GM12878 (cell line): ENCODE results near the gene POGZ. TPM values are rescaled to one million over a fixed set of nuclear protein-coding genes. Genes with fewer than 3 reads are reported as not detected.

Experiments used
- ATAC-seq: fragments of 200-7000 bp; cut with Tn5 transposase; 3 replicates; pipeline ENCODE4 v1.9.1; 2020; ENCODE audit warnings: mild to moderate bottlenecking, moderate library complexity
- BruUV-seq: library from RNA; stranded (reverse); fragments of 400-500 nt; replicated peaks from 2 replicates; lab custom pipeline; 2021; lab: Mats Ljungman, UMichigan
- CTCF ChIA-PET: fragments of 300-600 bp; sonication (Branson Sonifier 250); formaldehyde crosslinking; extraction: SDS; loops from one replicate; lab custom pipeline; 2021; ENCODE audit warnings: inconsistent platforms; lab: Yijun Ruan, JAX
- POLR2A ChIA-PET: fragments of 350-600 bp; formaldehyde crosslinking; extraction: SDS; loops from one replicate; lab custom pipeline; 2021; ENCODE audit warnings: inconsistent platforms; lab: Charles Lee
- RAD21 ChIA-PET: fragments of 300-600 bp; sonication (Branson Sonifier 250); formaldehyde crosslinking; loops from one replicate; lab custom pipeline; 2023; ENCODE audit warnings: antibody characterized with exemption; ENCODE audit not compliant: unreplicated experiment; lab: Charles Lee
- SMC1A ChIA-PET: fragments of 300-600 bp; sonication (Branson Sonifier 250); formaldehyde crosslinking; loops from one replicate; lab custom pipeline; 2023; ENCODE audit not compliant: unreplicated experiment, uncharacterized antibody; lab: Charles Lee
- DNase-seq: peaks from one replicate; pipeline ENCODE4 v3.0.0-alpha.2; 2011; ENCODE audit warnings: low read depth, low spot score
- FAIRE-seq: peaks from 3 replicates; lab custom pipeline; 2011; peaks lifted over from hg19 to GRCh38; lab: Jason Lieb, UNC
- H2AFZ ChIP-seq: 2 replicates; pipeline ENCODE4 v1.6.0; 2011; ENCODE audit warnings: low read depth, low read length, control low read depth; ENCODE audit not compliant: control insufficient read depth
- H3K27ac ChIP-seq: 2 replicates; pipeline ENCODE4 v1.5.1; 2011; ENCODE audit warnings: control low read depth; ENCODE audit not compliant: control insufficient read depth, insufficient read depth
- H3K27me3 ChIP-seq, 2 experiments: replicated peaks in 1 of 2; 2 replicates each; pipeline versions ENCODE4 v1.6.0 to v1.6.1; 2011; ENCODE audit warnings: low read length in 1 of 2; ENCODE audit not compliant: control insufficient read depth in 2 of 2, insufficient read depth in 2 of 2
- H3K36me3 ChIP-seq, 2 experiments: 2 replicates each; pipeline ENCODE4 v1.5.1; 2011; ENCODE audit warnings: low read length in 1 of 2; ENCODE audit not compliant: control insufficient read depth in 2 of 2, insufficient read depth in 2 of 2
- H3K4me1 ChIP-seq: 2 replicates; pipeline ENCODE4 v1.6.1; 2011; ENCODE audit warnings: mild to moderate bottlenecking, low read length, moderate library complexity, mixed read lengths; ENCODE audit not compliant: control insufficient read depth, insufficient read depth
- H3K4me2 ChIP-seq: 2 replicates; pipeline ENCODE4 v1.6.0; 2011; ENCODE audit warnings: control low read depth; ENCODE audit not compliant: control insufficient read depth, insufficient read depth
- H3K4me3 ChIP-seq: fragments of 200-600 bp; sonication (generic); 2 replicates; pipeline ENCODE4 v1.5.1; 2016
- H3K79me2 ChIP-seq: 2 replicates; pipeline ENCODE4 v1.6.0; 2011; ENCODE audit warnings: low read length; ENCODE audit not compliant: control insufficient read depth, insufficient read depth
- H3K9ac ChIP-seq: 2 replicates; pipeline ENCODE4 v1.8.0; 2011; ENCODE audit warnings: low read length, control low read depth, mixed read lengths; ENCODE audit not compliant: control insufficient read depth, insufficient read depth
- H3K9me3 ChIP-seq: replicated peaks from 3 replicates; pipeline ENCODE4 v1.5.1; 2011; ENCODE audit warnings: mild to moderate bottlenecking, low read length; ENCODE audit not compliant: control insufficient read depth, insufficient read depth
- H4K20me1 ChIP-seq: 2 replicates; pipeline ENCODE4 v1.6.0; 2011; ENCODE audit not compliant: control insufficient read depth, insufficient read depth
- BCLAF1 ChIP-seq: fragments of 450-650 bp; IDR thresholded peaks from 2 replicates; pipeline ENCODE4 v1.6.1; 2017; ENCODE audit warnings: antibody characterized with exemption, mild to moderate bottlenecking, moderate library complexity
- CREB1 ChIP-seq: IDR thresholded peaks from 2 replicates; pipeline ENCODE4 v1.6.1; 2012; ENCODE audit warnings: low read depth, mild to moderate bottlenecking, inconsistent platforms
- EGR1 ChIP-seq, 2 experiments: IDR thresholded peaks; 1 replicate in 1 of 2; 2 replicates in 1 of 2; pipeline ENCODE4 v1.6.1; 2011 to 2012; ENCODE audit warnings: low read depth in 2 of 2, low read length in 2 of 2, borderline replicate concordance in 1 of 2, mild to moderate bottlenecking in 1 of 2, moderate library complexity in 1 of 2
- ESRRA ChIP-seq: IDR thresholded peaks from 2 replicates; pipeline ENCODE4 v1.6.1; 2012; ENCODE audit warnings: mild to moderate bottlenecking, low read length, improper control_type of control experiment
- ETV6 ChIP-seq, 2 experiments: fragments of 450-650 bp in 1 of 2; IDR thresholded peaks in 1 of 2; conservative IDR thresholded peaks in 1 of 2; 2 replicates each; pipeline ENCODE4 v1.6.1; 2014; ENCODE audit warnings: antibody characterized with exemption in 1 of 2, borderline replicate concordance in 1 of 2, low read depth in 1 of 2, mild to moderate bottlenecking in 1 of 2, moderate library complexity in 1 of 2
- IKZF2 ChIP-seq, 2 experiments: fragments of 450-650 bp; IDR thresholded peaks; 2 replicates each; pipeline ENCODE4 v1.6.1; 2017; ENCODE audit warnings: mild to moderate bottlenecking in 2 of 2, moderate library complexity in 2 of 2
- PML ChIP-seq: IDR thresholded peaks from 2 replicates; pipeline ENCODE4 v1.6.1; 2012; ENCODE audit warnings: low read length, inconsistent platforms
- POLR2A ChIP-seq: IDR thresholded peaks from 2 replicates; pipeline ENCODE4 v1.6.1; 2011; ENCODE audit warnings: low read depth, mild to moderate bottlenecking, low read length
- RELB ChIP-seq: fragments of 450-650 bp; IDR thresholded peaks from 2 replicates; pipeline ENCODE4 v1.6.1; 2017; ENCODE audit warnings: low read depth, mild to moderate bottlenecking, moderate library complexity
- SIX5 ChIP-seq: IDR thresholded peaks from 2 replicates; pipeline ENCODE4 v1.6.1; 2011; ENCODE audit warnings: mild to moderate bottlenecking, low read depth, low read length, moderate library complexity; ENCODE audit not compliant: severe bottlenecking
- TCF3 ChIP-seq: IDR thresholded peaks from 2 replicates; pipeline ENCODE4 v1.6.1; 2012; ENCODE audit warnings: low read depth, mild to moderate bottlenecking, low read length, borderline replicate concordance; ENCODE audit not compliant: insufficient read depth
- ZNF622 ChIP-seq: fragments of 450-650 bp; IDR thresholded peaks from 2 replicates; pipeline ENCODE4 v1.6.1; 2017; ENCODE audit warnings: mild to moderate bottlenecking, inconsistent platforms
- WGBS: methylation state at CpG from one replicate; pipeline ENCODE4 v1.1.6; 2016; ENCODE audit warnings: low lambda C conversion rate; ENCODE audit not compliant: insufficient replicate concordance, insufficient coverage; ENCODE audit errors: missing lambda C conversion rate; 5-methylcytosine and 5-hydroxymethylcytosine counted together
- in situ Hi-C: fragments of 300-500 bp; cut with MboI; formaldehyde crosslinking; loops from 9 replicates; pipeline ENCODE4 v1.14.3; 2018; ENCODE audit warnings: mixed read lengths
- intact Hi-C: fragments of 100-400 bp; cut with micrococcal nuclease; formaldehyde crosslinking; loops from one replicate; pipeline ENCODE4 v1.14.2; 2022; ENCODE audit not compliant: unreplicated experiment
- polyA plus RNA-seq, 11 experiments: library from polyadenylated mRNA; depleted of rRNA in 4 of 11; unstranded in 6 of 11; stranded (reverse) in 5 of 11; fragments of >200 nt; fragmentation: Nextera tagmentation in 4 of 11; fragmentation: Illumina TruSeq in 1 of 11; extraction: Ambion mirVana in 4 of 11; extraction: Trizol in 1 of 11; gene quantifications; 1 replicate in 1 of 11; 2 replicates in 10 of 11; pipeline versions ENCODE4 v1.2.1 to v1.2.3, GENCODE V29; 2011 to 2016; ENCODE audit warnings: inconsistent platforms in 2 of 11, missing spikeins in 2 of 11, low read depth in 1 of 11
- total RNA-seq, 4 experiments: library from RNA; depleted of rRNA in 3 of 4; stranded (reverse); fragments of >200 nt in 3 of 4; fragmentation: Illumina TruSeq in 1 of 4; extraction: Trizol in 1 of 4; gene quantifications; 2 replicates each; pipeline versions ENCODE4 v1.2.1 to v1.2.3, GENCODE V29; 2013 to 2021
- TF ChIP-seq, protein P1 (sequence below): fragments of 450-650 bp; IDR thresholded peaks from 2 replicates; pipeline ENCODE4 v1.6.1; 2017; ENCODE audit warnings: borderline replicate concordance
- TF ChIP-seq, protein P2 (sequence below): fragments of 450-650 bp; IDR thresholded peaks from 2 replicates; pipeline ENCODE4 v1.6.1; 2016; ENCODE audit warnings: mild to moderate bottlenecking

The POGZ gene
- total and polyA plus RNA-seq, 10 of the 15 experiments (the other 5 are each of a cell fraction or from before 2014, with no cell fraction given): 11.3 to 80.6 (median 35.8) TPM

GRCh38 chr1:151457911-151458801 lies 1.1 kb downstream of the POGZ start:
- Histone ChIP-seq H3K27ac (peak overlapping the region; percentile 89), H3K4me1 (peaks cover 6% of the 10 kb centered on the region), H3K79me2 (peaks cover 58% of the 10 kb centered on the region), H3K4me3 (peak overlapping the region; percentile 94), H3K36me3 (no peaks in the 10 kb centered on the region), H2AFZ (peak overlapping the region; percentile 33), H3K27me3 (no peaks in the 10 kb centered on the region), H4K20me1 (no peaks in the 10 kb centered on the region), H3K9me3 (no peaks in the 10 kb centered on the region), H3K9ac (peak overlapping the region; percentile 73), H3K4me2 (peak overlapping the region; percentile 56)
- WGBS: under 1% methylated on average over 20 of the region's 69 CpGs
- ATAC-seq (peak; percentile 76), DNase-seq (peak; percentile 37), FAIRE-seq (peak; percentile 79)
- CTCF ChIA-PET: interaction anchor here (0.7 to 5.5 kb wide), 4 partner anchors 14 to 241 kb away, joined by 3 to 33 read pairs (median 4); no protein-coding TSS in a partner anchor
- no TSS peak for BruUV-seq
- intact Hi-C loops: no loop called here
- in situ Hi-C loops: no loop called here
- RAD21 ChIA-PET: interaction anchor here (1.0 kb wide), 1 partner anchor 17 kb away, joined by 4 read pairs; no protein-coding TSS in a partner anchor
- POLR2A ChIA-PET: interaction anchor here (0.7 to 1.7 kb wide), 2 partner anchors 10 to 15 kb away, joined by 5 to 6 read pairs; no protein-coding TSS in a partner anchor
- SMC1A ChIA-PET: interaction anchor here (1.4 to 1.6 kb wide), 2 partner anchors 17 to 117 kb away, joined by 3 to 10 read pairs; no protein-coding TSS in a partner anchor
- TF ChIP-seq POLR2A (peak; percentile 15), PML (no peak), TCF3 (0 out of 2 replicates have a peak, but pooled peaks have one; percentile 3), RELB (peak; percentile 49; the same call in 1 of the 2 replicates), IKZF2 (IDR thresholded peaks at IDR 0.05) (peak; percentile 77 to 78), CREB1 (peak; percentile 12; the same call in 1 of the 2 replicates), ETV6 (conservative IDR thresholded peaks at IDR 0.05 in 1 of 2, IDR thresholded peaks at IDR 0.05 in 1 of 2; ENCODE audit: borderline replicate concordance in 1 of 2, low read depth in 1 of 2) (no peak), ZNF622 (no peak), EGR1 (IDR thresholded peaks at IDR 0.05; ENCODE audit: borderline replicate concordance in 1 of 2, low read depth in 2 of 2, low read length in 2 of 2) (peak in 1 of 2 experiments; percentile 91; a peak in 2 of 3 replicates), BCLAF1 (no peak), ESRRA (no peak), SIX5 (no peak)
- TF ChIP-seq, protein P1, sequence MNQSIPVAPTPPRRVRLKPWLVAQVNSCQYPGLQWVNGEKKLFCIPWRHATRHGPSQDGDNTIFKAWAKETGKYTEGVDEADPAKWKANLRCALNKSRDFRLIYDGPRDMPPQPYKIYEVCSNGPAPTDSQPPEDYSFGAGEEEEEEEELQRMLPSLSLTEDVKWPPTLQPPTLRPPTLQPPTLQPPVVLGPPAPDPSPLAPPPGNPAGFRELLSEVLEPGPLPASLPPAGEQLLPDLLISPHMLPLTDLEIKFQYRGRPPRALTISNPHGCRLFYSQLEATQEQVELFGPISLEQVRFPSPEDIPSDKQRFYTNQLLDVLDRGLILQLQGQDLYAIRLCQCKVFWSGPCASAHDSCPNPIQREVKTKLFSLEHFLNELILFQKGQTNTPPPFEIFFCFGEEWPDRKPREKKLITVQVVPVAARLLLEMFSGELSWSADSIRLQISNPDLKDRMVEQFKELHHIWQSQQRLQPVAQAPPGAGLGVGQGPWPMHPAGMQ: no peak
- TF ChIP-seq, protein P2, sequence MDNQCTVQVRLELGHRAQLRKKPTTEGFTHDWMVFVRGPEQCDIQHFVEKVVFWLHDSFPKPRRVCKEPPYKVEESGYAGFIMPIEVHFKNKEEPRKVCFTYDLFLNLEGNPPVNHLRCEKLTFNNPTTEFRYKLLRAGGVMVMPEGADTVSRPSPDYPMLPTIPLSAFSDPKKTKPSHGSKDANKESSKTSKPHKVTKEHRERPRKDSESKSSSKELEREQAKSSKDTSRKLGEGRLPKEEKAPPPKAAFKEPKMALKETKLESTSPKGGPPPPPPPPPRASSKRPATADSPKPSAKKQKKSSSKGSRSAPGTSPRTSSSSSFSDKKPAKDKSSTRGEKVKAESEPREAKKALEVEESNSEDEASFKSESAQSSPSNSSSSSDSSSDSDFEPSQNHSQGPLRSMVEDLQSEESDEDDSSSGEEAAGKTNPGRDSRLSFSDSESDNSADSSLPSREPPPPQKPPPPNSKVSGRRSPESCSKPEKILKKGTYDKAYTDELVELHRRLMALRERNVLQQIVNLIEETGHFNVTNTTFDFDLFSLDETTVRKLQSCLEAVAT: peak; percentile 45; the same call in 1 of the 2 replicates
